ENCODE measurements around the gene MOB1B.

MOB1B gene

DNA sequence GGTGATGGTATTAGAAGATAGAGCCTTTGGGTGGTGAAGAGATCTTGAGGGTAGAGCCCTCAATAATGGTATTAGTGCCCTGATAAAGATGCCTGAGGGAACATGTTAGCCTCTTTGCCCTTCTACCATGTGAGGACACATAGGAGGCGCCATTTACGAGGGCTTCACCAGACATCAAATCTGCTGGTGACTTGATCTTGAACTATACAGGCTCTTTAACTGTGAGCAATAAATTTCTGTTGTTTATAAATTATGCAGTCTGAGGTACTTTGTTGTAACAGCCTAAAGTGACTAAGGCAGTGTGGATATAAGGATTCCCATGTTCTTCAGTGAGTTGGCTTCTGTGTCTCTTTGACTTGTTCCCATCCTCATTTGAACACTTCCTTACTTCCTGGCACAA, 11.8 kb downstream of the MOB1B start:
- in situ Hi-C loops (cut with HindIII; ENCODE audit: low sequenced_read_pairs): no loop called here

DNA sequence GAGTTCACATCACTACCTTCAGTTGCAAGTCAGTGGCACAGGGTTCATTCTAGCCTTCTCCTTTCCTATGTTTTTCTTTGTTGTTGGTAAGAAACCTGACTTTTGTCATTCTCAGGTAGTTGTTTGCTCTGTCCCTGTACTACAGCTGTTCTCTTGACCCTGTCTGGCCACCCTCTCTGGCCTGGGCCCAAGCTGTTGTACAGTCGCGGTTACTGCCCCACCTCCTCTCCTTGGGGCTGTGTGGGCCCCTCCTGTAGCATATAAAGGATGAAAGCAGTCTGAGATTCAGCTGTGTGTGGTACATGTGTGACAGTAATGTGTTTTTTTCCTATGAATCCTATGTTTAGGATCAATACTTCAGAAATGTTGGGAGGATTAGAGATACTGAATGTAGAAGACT, 12.5 kb downstream of the MOB1B start:
- in situ Hi-C loops (cut with HindIII; ENCODE audit: low sequenced_read_pairs): no loop called here

DNA sequence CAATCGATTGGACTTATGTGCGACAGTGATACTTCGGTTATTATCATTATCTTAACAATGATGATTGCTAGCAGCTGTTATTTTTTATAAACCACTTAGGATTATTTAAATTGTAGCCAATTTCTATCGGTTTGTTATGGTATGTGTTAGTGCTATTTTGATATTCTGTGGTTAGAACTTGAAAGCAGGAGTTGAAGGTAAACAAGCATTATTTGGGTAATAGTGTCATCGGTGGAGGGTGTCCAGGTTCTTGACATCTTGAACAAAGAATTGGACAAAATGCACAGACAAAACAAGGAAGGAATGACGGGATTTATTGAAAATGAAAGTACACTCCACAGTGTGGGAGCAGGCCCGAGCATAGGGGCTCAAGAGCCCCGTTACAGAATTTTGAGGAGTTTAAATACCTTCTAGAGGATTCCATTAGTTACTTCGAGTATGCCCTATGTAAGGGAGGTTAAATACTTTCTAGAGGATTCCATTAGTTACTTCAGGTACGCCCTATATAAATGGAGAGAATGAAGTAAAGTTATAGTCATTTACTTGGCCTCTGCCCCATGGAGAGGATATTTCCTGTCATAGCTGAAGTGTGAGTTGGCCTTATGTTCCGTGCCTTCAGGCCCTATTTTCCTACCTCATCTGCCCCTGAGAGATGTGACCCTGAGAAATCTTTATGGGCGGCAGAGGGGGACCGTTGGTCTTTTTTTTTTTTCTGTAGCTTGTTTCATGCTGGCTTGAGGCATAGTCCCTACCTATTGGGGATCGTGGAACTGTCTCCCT, 13.1 kb downstream of the MOB1B start:
- in situ Hi-C loops (cut with HindIII; ENCODE audit: low sequenced_read_pairs): no loop called here

DNA sequence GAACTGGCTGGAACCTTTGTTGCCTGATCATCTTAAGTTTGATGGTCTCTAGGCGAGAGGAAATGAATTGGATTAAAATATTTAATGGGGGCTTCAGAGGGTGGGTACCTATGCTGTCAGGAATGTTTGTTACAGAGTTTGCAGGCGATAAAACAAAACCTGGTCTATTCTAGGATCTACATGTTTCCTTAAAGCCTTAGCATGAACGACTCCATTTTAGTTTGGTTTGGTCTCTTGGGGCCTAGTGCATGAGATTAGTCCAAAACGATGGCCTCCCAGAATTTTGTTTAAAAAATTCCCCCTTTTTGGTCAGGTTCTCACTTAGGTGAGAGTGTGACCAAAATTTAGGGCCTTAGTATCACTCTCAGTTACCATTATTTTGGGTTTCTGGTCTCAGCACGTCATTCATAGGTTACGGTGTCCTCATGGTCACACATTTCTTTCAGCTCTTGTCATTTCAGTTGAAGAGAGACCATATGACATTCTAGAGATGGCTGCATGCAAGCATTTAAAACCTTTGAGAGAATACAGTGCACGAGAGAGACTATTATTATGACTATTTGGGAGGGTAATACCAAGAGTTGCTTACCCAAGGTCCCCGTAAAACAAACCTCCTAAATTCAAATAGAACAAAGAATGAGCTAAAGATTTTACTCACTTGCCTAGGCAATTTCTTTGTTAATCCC, 13.8 kb downstream of the MOB1B start:
- in situ Hi-C loops (cut with HindIII; ENCODE audit: low sequenced_read_pairs): no loop called here

DNA sequence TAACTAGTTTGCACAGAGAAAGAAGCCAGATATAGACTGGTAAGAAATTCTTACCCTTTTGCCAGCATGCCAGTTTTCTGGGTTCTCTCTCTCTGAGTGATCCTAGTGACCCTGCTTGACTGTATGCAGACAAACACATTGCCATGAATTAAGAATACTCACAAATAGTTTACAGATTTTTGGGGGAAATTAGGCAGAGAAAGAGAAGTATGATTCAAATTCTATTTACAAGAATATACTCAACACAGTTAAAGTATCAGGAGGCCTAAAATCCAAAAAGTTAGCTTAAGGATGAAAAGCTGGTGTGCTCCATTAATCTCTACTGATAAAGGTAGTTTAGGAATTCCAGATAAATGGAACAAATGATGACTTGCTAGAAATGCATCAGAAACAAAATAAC, 18.4 kb downstream of the MOB1B start:
- in situ Hi-C loops (cut with HindIII; ENCODE audit: low sequenced_read_pairs): no loop called here

DNA sequence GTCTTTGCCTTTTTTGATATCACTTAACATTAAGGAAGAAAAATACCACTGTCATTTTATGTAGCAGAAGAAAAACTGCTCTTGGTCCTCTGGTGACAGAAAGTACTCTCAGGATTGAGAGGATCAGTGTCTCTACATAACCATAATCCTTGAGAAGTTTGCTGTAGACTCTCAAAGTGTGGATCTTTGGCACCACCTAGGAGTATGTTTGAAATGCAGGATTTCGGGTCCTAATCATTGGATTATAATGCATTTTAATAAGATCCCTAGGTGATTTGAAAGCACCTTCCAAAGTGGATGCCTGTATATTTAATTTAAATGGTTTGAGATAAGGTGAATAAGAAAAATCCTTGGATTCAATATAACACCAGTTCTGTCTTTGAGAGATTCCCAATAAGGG, 23.2 kb downstream of the MOB1B start:
- in situ Hi-C loops (cut with HindIII; ENCODE audit: low sequenced_read_pairs): no loop called here

DNA sequence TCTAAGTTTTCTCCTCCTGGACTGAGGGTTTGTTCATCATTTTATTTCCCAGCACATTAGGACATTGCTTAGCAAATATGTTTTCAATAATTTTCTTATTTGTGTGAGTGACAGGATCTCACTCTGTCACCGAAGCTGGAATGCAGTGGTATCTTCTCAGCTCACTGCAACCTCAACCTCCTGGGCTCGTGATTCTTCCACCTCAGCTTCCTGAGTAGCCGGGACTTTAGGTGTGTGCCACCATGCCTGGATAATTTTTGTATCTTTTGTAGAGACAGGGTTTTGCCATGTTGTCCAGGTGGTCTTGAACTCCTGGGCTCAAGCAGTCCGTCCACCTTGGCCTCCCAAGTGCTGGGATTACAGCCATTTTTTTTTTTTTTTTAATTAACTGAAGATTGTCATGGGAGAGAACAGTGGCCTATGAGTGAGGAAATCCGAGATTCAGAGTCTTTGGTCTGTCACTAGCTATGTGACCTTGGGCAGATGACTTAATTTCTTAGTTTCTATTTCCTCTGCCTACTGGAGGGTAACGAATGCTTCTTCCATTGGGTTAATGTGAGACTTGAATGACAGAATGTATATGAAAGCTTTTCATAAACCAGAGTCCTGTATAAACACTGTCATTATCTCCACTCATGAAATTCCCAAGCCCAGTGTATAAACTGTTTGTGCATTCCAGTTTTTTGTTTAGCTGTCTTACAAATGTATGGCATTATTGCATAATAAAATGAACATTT, 23.9 kb downstream of the MOB1B start:
- in situ Hi-C loops (cut with HindIII; ENCODE audit: low sequenced_read_pairs): no loop called here

DNA sequence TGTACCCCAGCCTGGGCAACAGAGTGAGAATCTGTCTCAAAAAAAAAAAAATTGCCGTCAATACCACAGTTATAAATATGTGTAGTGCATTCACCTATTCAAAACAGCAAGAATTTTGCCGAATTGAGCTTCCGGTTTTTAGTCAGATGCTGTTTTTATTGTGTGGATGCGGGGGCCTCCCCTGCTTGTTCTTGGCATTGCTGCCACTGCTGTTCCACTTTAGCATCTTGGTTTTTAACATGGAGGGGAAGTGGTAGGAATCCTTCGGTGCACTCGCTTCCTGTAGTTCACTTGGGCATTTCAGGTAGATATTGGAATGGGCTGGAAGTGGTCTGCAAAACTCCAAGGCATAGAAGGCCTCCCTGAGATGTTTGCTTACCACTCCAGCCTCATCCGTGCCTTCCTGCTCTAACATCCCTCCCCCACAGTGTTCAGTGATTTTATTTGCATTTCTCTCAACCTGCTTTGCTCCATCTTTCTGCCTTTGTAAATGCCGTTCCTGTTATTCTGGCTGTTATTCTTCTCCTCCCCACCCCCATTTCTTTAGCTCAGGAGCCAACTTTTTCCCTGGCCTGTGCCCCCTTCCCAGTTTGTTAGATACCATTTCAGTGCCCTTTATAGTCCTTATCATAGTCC, 25.5 kb downstream of the MOB1B start:
- in situ Hi-C loops (cut with HindIII; ENCODE audit: low sequenced_read_pairs): no loop called here

DNA sequence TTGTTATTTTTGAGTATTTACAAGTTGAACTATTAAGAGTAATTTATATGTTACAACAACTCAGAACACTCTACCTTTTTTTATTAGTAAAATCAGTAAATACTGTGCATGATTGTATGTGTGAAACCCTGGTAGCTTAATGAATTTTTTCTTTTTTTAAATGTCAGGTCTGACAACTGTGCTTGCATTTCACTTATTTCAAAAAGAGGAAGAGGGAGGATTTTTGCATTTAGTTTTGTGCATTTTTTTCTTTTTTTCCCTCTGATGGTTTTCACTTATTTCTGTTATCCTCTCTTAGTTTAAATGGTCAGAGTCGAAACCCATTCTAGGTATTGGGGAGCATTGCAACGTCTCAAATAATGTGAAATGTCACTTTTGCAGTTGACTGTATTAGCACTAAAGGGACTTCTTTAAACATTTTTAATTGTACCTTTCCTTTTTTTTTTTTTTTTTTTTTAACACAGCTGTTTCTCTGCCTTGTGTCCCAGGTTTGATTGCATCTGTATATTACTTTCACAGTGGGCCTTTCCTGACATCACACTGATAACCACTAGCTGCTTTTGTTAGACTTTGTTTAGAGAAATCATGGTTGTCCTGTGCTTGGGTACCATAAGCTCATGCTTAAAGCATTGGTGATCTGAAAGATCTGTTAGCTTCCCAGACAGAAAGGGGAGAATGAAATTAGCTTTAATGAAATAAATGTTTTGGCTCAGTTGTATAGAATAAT, 28.5 kb downstream of the MOB1B start:
- in situ Hi-C loops (cut with HindIII; ENCODE audit: low sequenced_read_pairs): no loop called here

DNA sequence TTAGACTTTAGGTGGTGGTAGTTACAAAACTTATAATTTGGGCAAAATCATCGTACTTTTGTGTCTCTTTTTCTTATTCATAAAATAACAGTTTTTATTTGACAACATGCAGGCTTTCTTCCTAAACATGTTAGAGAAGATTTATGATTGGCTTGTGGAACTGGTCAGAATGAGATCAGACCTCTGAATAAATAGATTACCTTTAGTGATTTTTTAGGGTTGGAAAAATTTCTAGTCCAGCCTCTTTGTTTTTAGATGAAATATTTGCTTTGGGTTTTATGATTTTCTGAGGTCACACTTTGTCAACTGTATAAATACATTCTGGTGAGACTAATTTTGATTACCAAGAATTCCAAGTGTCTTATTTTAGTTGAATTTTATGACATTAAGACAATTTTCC, 29.2 kb downstream of the MOB1B start:
- in situ Hi-C loops (cut with HindIII; ENCODE audit: low sequenced_read_pairs): no loop called here

DNA sequence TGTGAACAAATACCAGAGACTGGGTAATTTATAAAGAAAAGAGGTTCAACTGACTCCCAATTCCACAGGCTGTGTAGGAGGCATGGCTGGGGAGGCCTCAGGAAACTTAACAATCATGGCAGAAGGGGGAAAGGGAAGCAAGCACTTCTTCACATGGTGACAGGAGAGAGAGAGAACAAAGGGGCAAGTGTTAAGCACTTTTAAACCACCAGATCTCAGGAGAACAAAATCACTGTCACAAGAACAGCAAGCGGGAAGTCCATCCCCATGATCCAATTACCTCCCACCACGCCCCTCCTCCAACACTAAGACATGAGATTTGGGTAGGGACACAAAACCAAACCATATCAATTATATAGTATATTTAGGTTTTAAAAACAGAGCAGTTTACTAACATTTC, 30.8 kb downstream of the MOB1B start:
- in situ Hi-C loops (cut with HindIII; ENCODE audit: low sequenced_read_pairs): no loop called here

DNA sequence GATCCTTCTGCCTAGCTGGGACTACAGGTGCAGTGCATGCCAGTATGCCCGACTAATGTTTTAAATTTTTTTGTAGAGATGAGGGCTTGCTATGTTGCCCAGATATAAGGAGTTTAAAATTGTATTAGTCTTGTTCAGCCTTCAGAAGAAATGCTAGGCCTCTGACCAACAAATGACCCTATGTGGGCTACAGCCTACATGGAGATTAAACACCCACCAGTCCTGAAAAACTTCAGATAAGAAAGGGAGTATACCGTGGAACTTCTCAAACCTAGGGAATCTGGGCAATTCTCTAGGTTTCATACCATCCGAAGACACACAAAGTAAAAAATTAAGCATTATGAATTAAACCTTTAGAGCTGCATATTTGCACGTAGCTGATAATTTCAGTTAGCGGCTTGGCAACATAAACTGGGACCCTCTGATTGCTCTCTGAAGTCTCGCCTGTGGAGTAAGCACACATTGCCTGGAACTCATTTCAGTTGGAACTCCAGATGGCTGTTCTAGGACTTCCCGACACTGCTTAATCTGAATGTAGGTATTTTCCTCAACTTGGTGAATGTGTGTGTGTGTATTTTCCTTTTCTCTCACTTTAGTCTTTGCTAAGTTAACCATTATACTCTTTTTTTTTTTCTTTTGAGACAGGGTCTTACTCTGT, 33.0 kb downstream of the MOB1B start:
- in situ Hi-C loops (cut with HindIII; ENCODE audit: low sequenced_read_pairs): no loop called here

DNA sequence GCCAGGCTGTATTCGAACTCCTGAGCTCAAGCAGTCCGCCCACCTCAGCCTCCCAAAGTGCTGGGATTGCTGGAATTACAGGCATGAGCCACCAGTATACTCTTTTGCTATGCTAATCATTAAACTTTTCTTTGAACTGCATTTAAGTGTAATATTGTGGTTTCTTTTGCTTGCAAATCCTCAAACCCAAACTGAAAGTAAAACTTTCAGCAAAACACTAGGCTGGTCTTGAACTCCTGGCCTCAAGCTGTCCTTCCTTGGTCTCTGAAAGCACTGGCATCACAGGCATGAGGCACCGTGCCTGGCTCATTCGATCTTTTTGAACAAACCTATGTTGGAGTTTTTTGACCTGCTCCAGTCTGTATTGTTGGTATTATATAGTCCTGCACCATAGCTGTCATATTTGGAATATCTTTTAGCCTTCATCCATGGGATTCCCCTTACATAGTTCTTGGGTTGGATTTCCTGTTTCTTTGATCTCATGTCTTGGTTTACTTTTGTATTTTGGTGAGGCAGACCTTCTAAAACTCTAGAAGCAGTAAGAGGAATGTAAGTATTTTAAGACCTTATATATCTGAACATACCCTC, 34.1 kb downstream of the MOB1B start:
- in situ Hi-C loops (cut with HindIII; ENCODE audit: low sequenced_read_pairs): no loop called here

DNA sequence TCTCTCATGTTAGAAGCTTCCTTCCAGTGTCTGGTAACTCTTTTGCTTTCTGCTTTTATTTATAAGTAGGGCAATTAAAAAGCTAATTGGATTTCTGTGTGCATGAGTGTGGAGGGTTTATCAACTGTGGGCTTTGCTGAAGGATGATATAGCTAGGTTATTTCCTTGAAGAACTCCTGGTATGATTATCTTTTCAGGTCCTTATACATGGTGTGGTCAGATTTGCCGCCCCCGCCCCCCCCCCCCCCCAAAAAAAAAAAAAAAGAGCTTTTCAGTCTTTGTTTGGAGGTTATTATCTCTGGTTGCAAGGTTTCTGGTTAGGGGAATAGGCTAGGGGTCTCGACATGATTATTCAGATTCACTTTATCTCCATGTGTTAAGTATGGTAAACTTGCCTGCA, 35.9 kb downstream of the MOB1B start:
- in situ Hi-C loops (cut with HindIII; ENCODE audit: low sequenced_read_pairs): no loop called here

DNA sequence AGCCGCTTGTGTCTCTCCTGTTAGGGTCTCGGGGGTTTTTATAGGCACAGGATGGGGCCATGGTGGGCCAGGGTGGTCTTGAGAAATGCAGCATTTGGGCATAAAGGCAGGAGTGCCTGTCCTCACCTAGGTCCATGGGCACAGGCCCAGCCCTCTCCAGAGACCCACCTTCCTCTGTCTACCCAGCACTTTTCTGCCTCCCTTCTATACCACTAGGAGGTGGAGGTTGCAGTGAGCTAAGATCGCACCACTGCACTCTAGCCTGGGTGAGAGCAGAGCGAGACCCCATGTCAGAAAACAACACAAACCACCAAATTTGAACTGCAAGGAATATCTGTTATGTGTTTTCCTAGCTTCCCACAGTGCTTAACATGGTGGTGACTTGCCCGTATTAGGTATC, 38.0 kb downstream of the MOB1B start:
- in situ Hi-C loops (cut with HindIII; ENCODE audit: low sequenced_read_pairs): no loop called here

DNA sequence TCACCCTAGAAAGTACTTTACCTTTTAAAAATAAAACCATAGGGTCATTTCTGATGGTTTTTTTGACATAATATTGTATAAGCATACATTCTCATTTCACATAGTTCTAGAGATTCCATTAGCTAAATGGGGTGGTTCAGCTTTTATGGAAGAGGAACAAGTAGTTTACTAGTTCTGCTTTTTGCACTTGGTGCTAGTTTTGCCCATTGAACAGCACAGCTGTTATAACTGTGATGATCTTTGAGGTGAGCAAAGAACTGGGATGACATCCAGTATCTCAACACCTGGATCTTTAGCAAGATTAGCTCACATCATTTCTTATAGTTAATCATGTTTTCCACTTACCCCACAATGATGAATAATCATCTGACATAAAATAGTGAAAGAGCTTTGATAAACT, 40.9 kb downstream of the MOB1B start:
- in situ Hi-C loops (cut with HindIII; ENCODE audit: low sequenced_read_pairs): no loop called here

DNA sequence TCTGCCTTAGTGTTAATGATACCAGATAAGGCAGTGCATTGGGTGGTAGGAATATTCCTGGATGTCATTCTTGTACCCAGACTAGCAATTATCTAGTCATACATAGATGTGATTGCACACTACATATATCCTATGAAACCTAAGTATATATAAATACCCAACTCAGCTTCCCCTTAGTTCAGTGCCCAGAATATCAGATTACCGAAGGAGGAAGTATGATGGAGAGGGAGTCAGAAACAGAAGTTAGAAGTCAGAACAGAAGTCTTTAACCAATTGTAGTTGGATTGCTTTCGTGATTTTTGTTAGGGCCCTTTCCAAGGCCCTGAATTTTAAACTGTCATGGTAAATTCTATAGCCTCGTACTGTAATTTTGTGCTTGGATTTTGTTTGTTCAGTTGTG, 42.9 kb downstream of the MOB1B start:
- in situ Hi-C loops (cut with HindIII; ENCODE audit: low sequenced_read_pairs): no loop called here

DNA sequence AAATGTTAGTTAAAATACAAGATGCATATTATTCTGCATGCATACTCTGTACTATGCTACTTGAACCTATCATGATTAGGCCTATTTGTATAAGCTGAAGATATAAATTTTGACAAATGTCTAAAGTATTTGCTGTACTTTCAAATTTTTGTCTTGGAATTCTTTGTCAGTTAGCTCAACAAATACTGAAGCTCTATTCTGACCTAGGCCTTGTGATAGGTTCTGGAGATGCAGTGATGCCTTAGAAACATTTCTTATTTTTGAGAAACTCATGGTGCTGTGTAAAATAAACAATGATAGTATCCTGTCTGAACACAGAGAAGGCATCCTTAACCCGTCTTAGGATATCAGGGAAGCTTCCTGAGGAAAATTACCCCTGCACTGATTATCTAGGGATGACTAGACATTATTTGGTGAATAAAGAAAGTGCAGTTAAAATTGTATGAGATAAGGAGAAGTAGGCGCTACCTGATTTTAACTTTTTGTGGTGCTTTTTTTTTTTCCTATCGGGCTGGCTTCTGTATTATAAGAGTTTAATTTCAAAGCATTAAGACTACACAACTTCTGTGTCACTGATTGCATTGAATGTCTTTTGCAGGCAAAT, 43.4 kb downstream of the MOB1B start:
- in situ Hi-C loops (cut with HindIII; ENCODE audit: low sequenced_read_pairs): no loop called here

DNA sequence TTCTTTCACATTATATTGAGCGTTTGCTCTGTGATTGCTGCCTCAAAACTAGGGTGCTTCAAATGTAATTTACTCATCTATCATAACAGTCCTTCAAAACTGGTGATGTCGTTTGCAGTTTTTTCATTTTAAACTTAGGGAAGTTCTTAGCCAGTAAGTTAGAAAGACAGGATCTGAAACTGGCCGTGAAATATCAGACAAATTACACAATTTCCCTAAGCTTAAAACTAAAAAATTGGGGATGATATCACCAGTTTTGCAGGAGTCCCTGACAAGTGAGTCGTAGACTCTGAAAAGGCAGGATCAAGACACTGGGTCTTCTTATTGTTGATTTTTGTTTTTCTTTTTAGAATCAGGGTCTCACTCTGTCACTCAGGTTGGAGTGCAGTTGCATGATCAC, 44.8 kb downstream of the MOB1B start:
- in situ Hi-C loops (cut with HindIII; ENCODE audit: low sequenced_read_pairs): no loop called here

Data from DLD1 (cell line).